SH-SY5Y (cell line): ENCODE measurements around the gene GID4.

Experiments
- GATA2 ChIP-seq: IDR thresholded peaks from 2 replicates; pipeline ENCODE4 v1.6.1; 2011; ENCODE audit warnings: mild to moderate bottlenecking, low read depth, low read length
- GATA3 ChIP-seq: IDR thresholded peaks from 2 replicates; pipeline ENCODE4 v1.6.1; 2011; ENCODE audit warnings: low read depth, mild to moderate bottlenecking, low read length, moderate library complexity

- TF ChIP-seq GATA3, result no peak
- TF ChIP-seq GATA2, result no peak
Measured at GRCh38 chr17:18028952-18029540, 10.2 kb upstream of the GID4 start.
